ENCODE measurements around the gene HCN4. TPM values are rescaled to one million over a fixed set of nuclear protein-coding genes. Genes with fewer than 3 reads are reported as not detected.
"Not testable (repeated sequence)": the region's sequence is repeated elsewhere in the genome, so short reads cannot be mapped to it uniquely, and the experiment has no call there.

Gene HCN4
- polyA plus RNA-seq, 1 donor = 0.49 TPM

GRCh38 chr15:73319460-73320245 is 49.1 kb downstream of the HCN4 start:
- Histone ChIP-seq H3K27ac (ENCODE audit: low read length) (no peak overlapping the region), H3K36me3 (ENCODE audit: control insufficient read depth, insufficient read depth, low read length) (no peaks in the 10 kb centered on the region), H3K27me3 (ENCODE audit: control insufficient read depth, insufficient read depth, low read length) (peaks cover 20% of the 10 kb centered on the region), H3K9me3 (ENCODE audit: control insufficient read depth, low read depth, low read length) (no peaks in the 10 kb centered on the region), H3K4me3 (ENCODE audit: low read length) (no peak overlapping the region), H3K4me1 (ENCODE audit: control insufficient read depth, insufficient read depth, low read length) (no peaks in the 10 kb centered on the region)
- 83% methylated on average over 1 of the region's 8 CpGs for WGBS (ENCODE audit: insufficient coverage, low lambda C conversion rate)
- no peak for DNase-seq

- H3K9me3 ChIP-seq (ENCODE audit: control insufficient read depth, low read depth, low read length) = no peaks in the 10 kb centered on the region
- no CpG with 5 or more reads among the region's 42 CpGs for WGBS (ENCODE audit: insufficient coverage, low lambda C conversion rate)
- H3K4me1 ChIP-seq (ENCODE audit: control insufficient read depth, insufficient read depth, low read length) = no peaks in the 10 kb centered on the region
- no peaks in the 10 kb centered on the region for H3K36me3 ChIP-seq (ENCODE audit: control insufficient read depth, insufficient read depth, low read length)
- DNase-seq = peak; percentile 17 to 22
- H3K27ac ChIP-seq (ENCODE audit: low read length) = no peak overlapping the region
- H3K27me3 ChIP-seq (ENCODE audit: control insufficient read depth, insufficient read depth, low read length) = peaks cover 20% of the 10 kb centered on the region
- no peak overlapping the region for H3K4me3 ChIP-seq (ENCODE audit: low read length)
These were observed 50.1 kb downstream of the HCN4 start for GRCh38 chr15:73318463-73319351.

DNA sequence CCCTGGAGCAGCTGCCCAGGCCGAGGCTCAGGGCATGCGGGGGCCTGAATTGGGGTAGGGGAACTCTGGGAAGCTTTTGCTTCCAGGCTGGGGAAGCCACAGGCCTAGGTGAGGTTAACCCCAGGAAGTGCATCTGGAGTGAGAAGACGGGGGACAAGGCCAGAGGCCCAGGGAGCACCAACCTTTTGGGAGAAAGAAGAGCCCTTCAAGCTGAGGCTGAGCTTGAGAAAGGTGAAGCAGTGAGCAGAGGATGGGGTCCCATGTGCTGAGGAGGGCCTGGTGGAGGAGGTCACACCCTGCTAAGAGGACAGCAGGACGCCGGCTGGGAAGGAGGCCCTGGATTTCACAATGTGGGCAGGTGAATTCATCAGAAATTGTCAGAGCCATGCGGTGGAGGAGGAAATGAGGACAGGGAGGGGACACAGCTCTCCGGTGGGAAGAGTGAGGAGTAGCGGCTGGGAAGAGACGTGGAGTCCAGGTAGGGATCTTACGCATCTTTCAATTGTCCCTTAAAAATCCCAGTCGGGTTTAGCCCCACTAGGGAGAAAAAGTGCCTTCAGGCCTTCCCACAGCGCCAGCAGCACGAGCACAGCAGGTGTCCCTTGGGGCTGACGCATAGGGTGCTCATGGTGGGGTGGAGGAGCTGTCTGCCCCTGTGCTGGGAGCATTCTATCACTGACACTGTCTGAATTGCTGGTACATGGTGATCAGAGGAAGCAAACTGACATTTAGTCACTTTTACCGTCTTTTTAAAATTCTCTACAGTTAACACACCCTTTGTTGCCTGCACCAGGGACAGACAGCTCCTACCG is 50.9 kb downstream of the HCN4 start:
- Histone ChIP-seq H3K9me3 (ENCODE audit: control insufficient read depth, low read depth, low read length) (no peaks in the 10 kb centered on the region), H3K4me3 (ENCODE audit: low read length) (no peak overlapping the region), H3K36me3 (ENCODE audit: control insufficient read depth, insufficient read depth, low read length) (no peaks in the 10 kb centered on the region), H3K27me3 (ENCODE audit: control insufficient read depth, insufficient read depth, low read length) (peaks cover 20% of the 10 kb centered on the region), H3K4me1 (ENCODE audit: control insufficient read depth, insufficient read depth, low read length) (no peaks in the 10 kb centered on the region), H3K27ac (ENCODE audit: low read length) (no peak overlapping the region)
- WGBS (ENCODE audit: insufficient coverage, low lambda C conversion rate) = 82% methylated on average over 2 of the region's 16 CpGs
- DNase-seq = no peak

DNA sequence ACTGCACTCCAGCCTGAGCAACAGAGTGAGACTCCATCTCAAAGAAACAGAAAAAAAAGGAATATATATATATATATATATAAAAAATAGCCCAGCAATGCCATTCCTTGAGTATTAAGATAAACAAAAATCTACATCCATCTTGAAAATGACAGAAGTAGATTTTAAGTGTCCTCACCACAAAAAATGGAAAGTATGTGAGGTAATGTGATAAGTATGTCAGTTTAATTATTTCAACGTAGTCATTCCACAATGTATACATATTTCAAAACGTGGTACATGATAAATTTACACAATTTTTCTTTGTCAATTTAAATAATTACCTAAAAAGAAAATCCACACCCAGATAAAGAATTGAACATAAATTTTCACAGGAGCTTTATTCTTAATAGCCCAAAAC is 54.9 kb downstream of the HCN4 start:
- WGBS (ENCODE audit: insufficient coverage, low lambda C conversion rate) = 88% methylated on average over 2 of the region's 2 CpGs
- DNase-seq = no peak
- Histone ChIP-seq H3K27me3 (ENCODE audit: control insufficient read depth, insufficient read depth, low read length) (peaks cover 9% of the 10 kb centered on the region), H3K36me3 (ENCODE audit: control insufficient read depth, insufficient read depth, low read length) (no peaks in the 10 kb centered on the region), H3K4me3 (ENCODE audit: low read length) (no peak overlapping the region), H3K4me1 (ENCODE audit: control insufficient read depth, insufficient read depth, low read length) (no peaks in the 10 kb centered on the region), H3K9me3 (ENCODE audit: control insufficient read depth, low read depth, low read length) (no peaks in the 10 kb centered on the region), H3K27ac (ENCODE audit: low read length) (no peak overlapping the region)

- WGBS (ENCODE audit: insufficient coverage, low lambda C conversion rate) = no CpG with 5 or more reads among the region's 8 CpGs
These were observed 60.5 kb downstream of the HCN4 start for GRCh38 chr15:73308305-73308704.

GRCh38 chr15:73305331-73306211 is 63.2 kb downstream of the HCN4 start:
- DNase-seq = peak; percentile 44 to 52
- WGBS (ENCODE audit: insufficient coverage, low lambda C conversion rate) = no CpG with 5 or more reads among the region's 12 CpGs
- H3K27ac ChIP-seq (ENCODE audit: low read length) = no peak overlapping the region
- H3K27me3 ChIP-seq (ENCODE audit: control insufficient read depth, insufficient read depth, low read length) = no peaks in the 10 kb centered on the region
- no peaks in the 10 kb centered on the region for H3K9me3 ChIP-seq (ENCODE audit: control insufficient read depth, low read depth, low read length)
- H3K36me3 ChIP-seq (ENCODE audit: control insufficient read depth, insufficient read depth, low read length) = peaks cover 63% of the 10 kb centered on the region
- no peaks in the 10 kb centered on the region for H3K4me1 ChIP-seq (ENCODE audit: control insufficient read depth, insufficient read depth, low read length)
- no peak overlapping the region for H3K4me3 ChIP-seq (ENCODE audit: low read length)

More at GRCh38 chr15:73308305-73308704, 60.5 kb downstream of the HCN4 start:
- no peaks in the 10 kb centered on the region for H3K27me3 ChIP-seq (ENCODE audit: control insufficient read depth, insufficient read depth, low read length)
- no peaks in the 10 kb centered on the region for H3K9me3 ChIP-seq (ENCODE audit: control insufficient read depth, low read depth, low read length)
- H3K27ac ChIP-seq (ENCODE audit: low read length) = no peak overlapping the region
- H3K4me3 ChIP-seq (ENCODE audit: low read length) = no peak overlapping the region
- H3K36me3 ChIP-seq (ENCODE audit: control insufficient read depth, insufficient read depth, low read length) = peaks cover 37% of the 10 kb centered on the region
- DNase-seq = no peak
- H3K4me1 ChIP-seq (ENCODE audit: control insufficient read depth, insufficient read depth, low read length) = no peaks in the 10 kb centered on the region

DNA sequence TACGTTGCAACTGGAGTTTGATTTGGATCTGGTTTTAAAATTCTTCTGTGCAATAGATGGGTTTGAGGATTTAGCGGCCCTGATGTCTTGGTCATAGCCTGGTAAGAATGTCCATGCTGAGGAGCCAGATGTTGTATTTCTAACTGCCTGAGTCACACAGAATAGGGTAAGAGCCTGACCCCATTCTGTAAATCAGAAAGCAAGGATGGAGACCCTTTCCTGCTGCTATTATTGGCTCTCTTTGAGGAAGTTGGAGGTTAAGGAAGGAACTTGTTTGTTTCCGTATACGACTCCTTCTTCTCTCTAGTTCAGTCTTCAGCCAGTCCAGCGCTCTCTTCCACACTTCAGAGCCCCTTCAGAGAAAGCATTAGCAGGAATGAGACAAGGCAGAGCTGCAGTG is 65.1 kb downstream of the HCN4 start:
- Histone ChIP-seq H3K4me1 (ENCODE audit: control insufficient read depth, insufficient read depth, low read length) (no peaks in the 10 kb centered on the region), H3K4me3 (ENCODE audit: low read length) (no peak overlapping the region), H3K9me3 (ENCODE audit: control insufficient read depth, low read depth, low read length) (no peaks in the 10 kb centered on the region), H3K27ac (ENCODE audit: low read length) (no peak overlapping the region), H3K27me3 (ENCODE audit: control insufficient read depth, insufficient read depth, low read length) (no peaks in the 10 kb centered on the region), H3K36me3 (ENCODE audit: control insufficient read depth, insufficient read depth, low read length) (peaks cover 72% of the 10 kb centered on the region)
- no CpG with 5 or more reads among the region's 5 CpGs for WGBS (ENCODE audit: insufficient coverage, low lambda C conversion rate)
- no peak for DNase-seq

DNA sequence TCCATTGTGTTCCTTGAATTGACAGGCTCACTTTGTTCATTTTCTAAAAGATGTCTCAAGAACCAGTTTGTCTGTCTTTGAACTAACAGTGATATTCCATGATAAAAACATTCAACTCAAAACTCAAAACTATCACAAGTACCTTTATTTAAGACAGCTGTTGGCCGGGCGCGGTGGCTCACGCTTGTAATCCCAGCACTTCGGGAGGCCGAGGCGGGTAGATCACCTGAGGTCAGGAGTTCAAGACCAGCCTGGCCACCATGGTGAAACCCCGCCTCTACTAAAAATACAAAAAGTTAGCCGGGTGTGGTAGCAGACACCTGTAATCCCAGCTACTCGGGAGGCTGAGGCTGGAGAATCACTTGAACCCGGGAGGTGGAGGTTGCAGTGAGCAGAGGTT is 68.5 kb downstream of the HCN4 start:
- not testable (repeated sequence) for H3K9me3 ChIP-seq (ENCODE audit: control insufficient read depth, low read depth, low read length); H3K27ac ChIP-seq (ENCODE audit: low read length); H3K4me3 ChIP-seq (ENCODE audit: low read length); DNase-seq; H3K27me3 ChIP-seq (ENCODE audit: control insufficient read depth, insufficient read depth, low read length)
- peaks cover 10% of the 10 kb centered on the region for H3K4me1 ChIP-seq (ENCODE audit: control insufficient read depth, insufficient read depth, low read length)
- WGBS (ENCODE audit: insufficient coverage, low lambda C conversion rate) = no CpG with 5 or more reads among the region's 11 CpGs
- peaks cover 83% of the 10 kb centered on the region for H3K36me3 ChIP-seq (ENCODE audit: control insufficient read depth, insufficient read depth, low read length)

DNA sequence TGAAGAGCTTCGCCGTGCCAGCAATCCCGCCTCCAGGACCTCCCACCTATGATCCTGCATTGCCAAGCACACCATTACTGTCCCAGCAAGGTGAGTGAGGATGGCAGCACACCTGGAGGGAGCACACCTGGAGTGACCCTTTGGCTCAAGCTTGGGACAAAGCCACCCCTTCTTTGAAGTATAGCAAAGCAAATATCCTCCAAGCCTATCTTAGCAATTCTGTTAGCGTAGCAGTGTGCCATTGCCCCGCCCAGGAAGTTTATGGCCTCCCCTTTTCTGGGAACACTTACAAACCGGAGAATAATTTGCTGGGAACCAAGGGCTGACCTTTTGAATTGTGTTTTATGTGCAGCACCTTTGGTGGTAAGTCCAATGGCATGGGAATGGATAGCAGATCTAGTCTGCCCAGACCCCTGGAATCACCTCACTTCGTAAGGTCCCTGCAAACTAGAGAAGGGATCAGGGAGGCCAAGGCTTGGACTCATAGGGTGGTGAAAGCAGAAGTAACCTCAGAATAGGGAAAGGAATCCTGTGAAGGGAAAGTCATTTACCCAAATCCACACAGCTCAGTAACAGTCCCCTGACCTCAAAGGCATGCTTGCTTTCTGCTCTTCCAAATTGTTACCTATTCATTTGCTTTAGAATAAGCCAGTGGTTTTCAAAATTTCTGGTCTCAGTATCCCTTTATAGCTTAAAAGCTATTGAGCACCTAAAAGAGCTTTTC is 70.1 kb downstream of the HCN4 start:
- H3K36me3 ChIP-seq (ENCODE audit: control insufficient read depth, insufficient read depth, low read length) = peaks cover 76% of the 10 kb centered on the region
- H3K27ac ChIP-seq (ENCODE audit: low read length) = no peak overlapping the region
- no peaks in the 10 kb centered on the region for H3K27me3 ChIP-seq (ENCODE audit: control insufficient read depth, insufficient read depth, low read length)
- H3K9me3 ChIP-seq (ENCODE audit: control insufficient read depth, low read depth, low read length) = no peaks in the 10 kb centered on the region
- no peak overlapping the region for H3K4me3 ChIP-seq (ENCODE audit: low read length)
- peaks cover 17% of the 10 kb centered on the region for H3K4me1 ChIP-seq (ENCODE audit: control insufficient read depth, insufficient read depth, low read length)
- no peak for DNase-seq
- no CpG with 5 or more reads among the region's 7 CpGs for WGBS (ENCODE audit: insufficient coverage, low lambda C conversion rate)
